ENCODE results near the gene EMILIN3. TPM values are rescaled to one million over a fixed set of nuclear protein-coding genes. Genes with fewer than 3 reads are reported as not detected.

Gene EMILIN3
- total and polyA plus RNA-seq, 12 donors, result 0.42 to 4.1 (median 1.7) TPM

- Histone ChIP-seq H3K4me3 (peak within 1 kb of the TSS in 2 of 4 donors; percentile 1 to 56), H3K9me3 (replicated peaks in 1 of 3) (no peaks in the 10 kb centered on the region), H3K36me3 (replicated peaks in 1 of 2) (no peaks in the 10 kb centered on the region), H3K4me1 (replicated peaks in 1 of 2) (peaks cover 8 to 18% of the 10 kb centered on the region in 2 donors), H3K27ac (peak within 1 kb of the TSS in 4 of 5 donors; percentile 33 to 81 (median 62)), H3K27me3 (no peaks in the 10 kb centered on the region)
- intact Hi-C loops (cut with DNase I), result loop anchor here (2.0 to 10.0 kb wide), 4 partner anchors 72 to 376 kb away; no protein-coding TSS in a partner anchor
- peak in 1 of 6 experiments; percentile 21 for TF ChIP-seq CTCF (IDR thresholded peaks at IDR 0.05)
- TF ChIP-seq POLR2A (IDR thresholded peaks at IDR 0.05), result peak in 1 of 2 donors; percentile 33
- WGBS, 4 donors, result 9 to 16% (median 12%) methylated on average over 25 to 33 of the region's 33 CpGs
- peak; percentile 88 to 92 (median 91) for DNase-seq
Observed at GRCh38 chr20:41340327-41341055, 26.1 kb downstream of the EMILIN3 start, which contains the start of gene LPIN3. LPIN3 (plus strand) TSS chr20:41340821; CDS start chr20:41345804, 4,983 bp downstream.

DNA sequence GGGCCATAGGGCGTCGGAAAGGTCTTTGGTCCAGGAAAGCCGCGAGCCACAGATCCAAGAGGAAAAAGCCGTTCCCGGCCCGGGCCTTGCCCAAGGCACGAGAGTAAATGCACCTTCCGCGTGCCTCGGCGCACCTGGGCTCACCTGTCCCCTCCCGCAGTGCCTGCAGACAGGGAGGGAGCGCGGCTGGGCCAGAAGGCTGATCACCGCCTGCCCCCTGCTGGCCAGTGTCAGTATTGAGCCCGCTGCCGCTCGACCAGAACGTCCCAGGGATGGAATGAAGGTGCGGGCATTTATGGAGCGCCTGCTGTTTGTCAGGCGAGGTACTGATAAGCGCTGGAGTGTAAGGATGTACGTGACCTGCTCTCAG lies 26.7 kb downstream of the EMILIN3 start:
- Histone ChIP-seq H3K27ac (peak overlapping the region in 4 of 5 donors; percentile 33 to 81 (median 62)), H3K9me3 (replicated peaks in 1 of 3) (no peaks in the 10 kb centered on the region), H3K36me3 (replicated peaks in 1 of 2) (no peaks in the 10 kb centered on the region), H3K27me3 (no peaks in the 10 kb centered on the region), H3K4me1 (replicated peaks in 1 of 2) (peaks cover 8 to 18% of the 10 kb centered on the region in 2 donors), H3K4me3 (peak overlapping the region in 2 of 4 donors; percentile 1 to 56)
- DNase-seq, result peak; percentile 67 to 91 (median 79)
- WGBS, 4 donors, result 4 to 8% (median 5%) methylated on average over 23 to 25 of the region's 25 CpGs
- intact Hi-C loops (cut with DNase I), result loop anchor here (2.0 to 10.0 kb wide), 7 partner anchors 72 to 375 kb away; no protein-coding TSS in a partner anchor
- TF ChIP-seq POLR2A (IDR thresholded peaks at IDR 0.05) (no peak), CTCF (IDR thresholded peaks at IDR 0.05) (peak; percentile 98 to 100 (median 99))

- intact Hi-C loops (cut with DNase I), result loop anchor here (5.0 to 10.0 kb wide), 3 partner anchors 92 to 165 kb away; no protein-coding TSS in a partner anchor
- H3K4me3 ChIP-seq, result no peak overlapping the region
- no peaks in the 10 kb centered on the region for H3K27me3 ChIP-seq
- peaks cover 8 to 18% of the 10 kb centered on the region in 2 donors for H3K4me1 ChIP-seq (replicated peaks in 1 of 2)
- no peak for TF ChIP-seq CTCF (IDR thresholded peaks at IDR 0.05)
- TF ChIP-seq POLR2A (IDR thresholded peaks at IDR 0.05), result no peak
- no peaks in the 10 kb centered on the region for H3K36me3 ChIP-seq (replicated peaks in 1 of 2)
- DNase-seq, result no peak
- no peaks in the 10 kb centered on the region for H3K9me3 ChIP-seq (replicated peaks in 1 of 3)
- H3K27ac ChIP-seq, result no peak overlapping the region
- 88 to 94% (median 90%) methylated on average over 4 of the region's 4 CpGs for WGBS, 4 donors
Observed at GRCh38 chr20:41336711-41337492, 29.7 kb downstream of the EMILIN3 start.

DNA sequence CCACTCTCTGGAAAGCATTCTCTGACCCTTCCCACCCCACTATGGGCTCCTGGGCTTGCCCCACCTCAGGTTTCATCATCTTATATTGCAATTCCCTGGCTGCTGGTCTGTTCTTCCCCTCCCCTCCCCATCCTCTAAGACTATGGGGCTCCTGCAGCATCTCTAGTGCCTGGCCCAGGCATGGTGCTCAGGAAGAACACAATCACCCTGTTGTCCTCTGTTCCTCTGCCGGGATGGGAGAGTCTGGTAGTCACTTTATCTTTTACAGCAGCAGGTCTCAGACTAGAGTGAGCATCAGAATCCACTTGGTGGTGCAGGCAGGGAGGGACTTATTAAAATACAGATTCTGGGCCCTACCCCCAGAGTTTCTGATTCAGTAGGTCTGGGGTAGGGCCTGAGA lies 31.0 kb downstream of the EMILIN3 start:
- WGBS, 4 donors, result 60 to 100% (median 75%) methylated on average over 1 of the region's 1 CpG
- no peak for DNase-seq
- no peaks in the 10 kb centered on the region for H3K27me3 ChIP-seq
- peaks cover 8 to 10% of the 10 kb centered on the region in 2 donors for H3K4me1 ChIP-seq (replicated peaks in 1 of 2)
- intact Hi-C loops (cut with DNase I), result loop anchor here (5.0 to 10.0 kb wide), 3 partner anchors 91 to 163 kb away; no protein-coding TSS in a partner anchor
- H3K9me3 ChIP-seq (replicated peaks in 1 of 3), result no peaks in the 10 kb centered on the region
- H3K36me3 ChIP-seq (replicated peaks in 1 of 2), result no peaks in the 10 kb centered on the region
- no peak for TF ChIP-seq CTCF (IDR thresholded peaks at IDR 0.05)
- TF ChIP-seq POLR2A (IDR thresholded peaks at IDR 0.05), result no peak
- H3K27ac ChIP-seq, result peak overlapping the region in 1 of 5 donors; percentile 64
- no peak overlapping the region for H3K4me3 ChIP-seq
